H9 (cell line): Measurements from ENCODE around the gene ANKRD26. TPM values are rescaled to one million over a fixed set of nuclear protein-coding genes. Genes with fewer than 3 reads are reported as not detected.

ENCODE experiments used
- DNase-seq: peaks from one replicate; pipeline ENCODE4 v3.0.0-alpha.2; 2017
- H2AFZ ChIP-seq: one replicate; pipeline ENCODE4 v1.6.1; 2013; ENCODE audit warnings: mild to moderate bottlenecking, low read length, control low read depth, moderate library complexity
- H2AK5ac ChIP-seq: 2 replicates; pipeline ENCODE4 v1.6.1; 2013; ENCODE audit warnings: low read length, control low read depth, mixed read lengths; ENCODE audit not compliant: insufficient read length
- H2BK120ac ChIP-seq: one replicate; pipeline ENCODE4 v1.6.1; 2013; ENCODE audit warnings: low read depth, mild to moderate bottlenecking, low read length, control low read depth, inconsistent platforms; ENCODE audit not compliant: poor library complexity, severe bottlenecking
- H2BK12ac ChIP-seq: 2 replicates; pipeline ENCODE4 v1.6.1; 2013; ENCODE audit warnings: low read length, control low read depth, mixed read lengths, low read depth; ENCODE audit not compliant: insufficient read length
- H2BK15ac ChIP-seq: 2 replicates; pipeline ENCODE4 v1.6.1; 2013; ENCODE audit warnings: low read depth, low read length, control low read depth
- H2BK20ac ChIP-seq: one replicate; pipeline ENCODE4 v1.6.1; 2013; ENCODE audit warnings: low read depth, mild to moderate bottlenecking, low read length, control low read depth, inconsistent platforms; ENCODE audit not compliant: poor library complexity, severe bottlenecking
- H2BK5ac ChIP-seq: 2 replicates; pipeline ENCODE4 v1.6.1; 2013; ENCODE audit warnings: low read length, control low read depth, mixed read lengths; ENCODE audit not compliant: insufficient read length
- H3K14ac ChIP-seq: 2 replicates; pipeline ENCODE4 v1.6.1; 2013; ENCODE audit warnings: low read length, control low read depth; ENCODE audit not compliant: insufficient read depth
- H3K18ac ChIP-seq: 2 replicates; pipeline ENCODE4 v1.6.1; 2013; ENCODE audit warnings: low read depth, mild to moderate bottlenecking, mixed read lengths, low read length, control low read depth; ENCODE audit not compliant: insufficient read length
- H3K23ac ChIP-seq: 2 replicates; pipeline ENCODE4 v1.6.1; 2013; ENCODE audit warnings: low read length, control low read depth, mixed read lengths, low read depth; ENCODE audit not compliant: insufficient read length
- H3K23me2 ChIP-seq: 2 replicates; pipeline ENCODE4 v1.6.1; 2013; ENCODE audit warnings: low read depth, mild to moderate bottlenecking, mixed read lengths, low read length, control low read depth; ENCODE audit not compliant: insufficient read length, poor library complexity, severe bottlenecking
- H3K27ac ChIP-seq: 2 replicates; pipeline ENCODE4 v1.5.1; 2013; ENCODE audit warnings: low read length, control low read depth, mixed read lengths, low read depth; ENCODE audit not compliant: insufficient read length
- H3K27me3 ChIP-seq: 2 replicates; pipeline ENCODE4 v1.6.1; 2013; ENCODE audit warnings: low read length, control low read depth, inconsistent platforms; ENCODE audit not compliant: insufficient read depth
- H3K4ac ChIP-seq: 2 replicates; pipeline ENCODE4 v1.6.1; 2013; ENCODE audit warnings: low read depth, mild to moderate bottlenecking, control low read depth, inconsistent platforms, low read length, moderate library complexity
- H3K4me1 ChIP-seq: 2 replicates; pipeline ENCODE4 v1.6.1; 2013; ENCODE audit warnings: low read length, control low read depth, inconsistent platforms; ENCODE audit not compliant: insufficient read depth
- H3K4me2 ChIP-seq: 2 replicates; pipeline ENCODE4 v1.6.1; 2013; ENCODE audit warnings: low read length, control low read depth, mixed read lengths; ENCODE audit not compliant: insufficient read length, insufficient read depth
- H3K56ac ChIP-seq: 2 replicates; pipeline ENCODE4 v1.6.1; 2013; ENCODE audit warnings: low read depth, mild to moderate bottlenecking, mixed read lengths, low read length, control low read depth; ENCODE audit not compliant: insufficient read length
- H3K79me1 ChIP-seq: 2 replicates; pipeline ENCODE4 v1.6.1; 2013; ENCODE audit warnings: low read depth, mild to moderate bottlenecking, moderate library complexity, low read length, control low read depth, inconsistent platforms; ENCODE audit not compliant: insufficient read depth, poor library complexity, severe bottlenecking
- H3K79me2 ChIP-seq: 2 replicates; pipeline ENCODE4 v1.6.1; 2013; ENCODE audit warnings: low read length, control low read depth, inconsistent platforms; ENCODE audit not compliant: insufficient read depth
- H3K9ac ChIP-seq: 2 replicates; pipeline ENCODE4 v1.6.1; 2013; ENCODE audit warnings: low read length, control low read depth, mixed read lengths; ENCODE audit not compliant: insufficient read length; ENCODE audit errors: extremely low read depth
- H3K9me3 ChIP-seq: one replicate; pipeline ENCODE4 v1.6.1; 2013; ENCODE audit warnings: low read depth, low read length, inconsistent platforms; ENCODE audit not compliant: control insufficient read depth
- H3T11ph ChIP-seq: one replicate; pipeline ENCODE4 v1.6.1; 2013; ENCODE audit warnings: mild to moderate bottlenecking, low read length, control low read depth, inconsistent platforms
- H4K20me1 ChIP-seq: one replicate; pipeline ENCODE4 v1.6.1; 2013; ENCODE audit not compliant: control insufficient read depth, insufficient read length, insufficient read depth
- H4K5ac ChIP-seq: 2 replicates; pipeline ENCODE4 v1.6.1; 2013; ENCODE audit warnings: low read depth, mild to moderate bottlenecking, mixed read lengths, low read length, control low read depth; ENCODE audit not compliant: insufficient read length
- H4K8ac ChIP-seq: replicated peaks from 2 replicates; pipeline ENCODE4 v1.6.1; 2013; ENCODE audit warnings: low read length, control low read depth, mixed read lengths, low read depth; ENCODE audit not compliant: insufficient read length
- H4K91ac ChIP-seq: 2 replicates; pipeline ENCODE4 v1.6.1; 2013; ENCODE audit warnings: low read depth, mild to moderate bottlenecking, moderate library complexity, mixed read lengths, low read length, control low read depth; ENCODE audit not compliant: insufficient read length
- H3K27ac Mint-ChIP-seq, 3 experiments: 2 replicates in 2 of 3; 3 replicates in 1 of 3; pipeline ENCODE4 v1.8.0; 2020 to 2021; ENCODE audit warnings: mixed read lengths in 3 of 3, mild to moderate bottlenecking in 1 of 3, moderate library complexity in 1 of 3
- H3K27me3 Mint-ChIP-seq: 2 replicates; pipeline ENCODE4 v1.8.0; 2021; ENCODE audit warnings: low read depth, mild to moderate bottlenecking, moderate library complexity, mixed read lengths
- H3K36me3 Mint-ChIP-seq, 3 experiments: 2 replicates in 2 of 3; 3 replicates in 1 of 3; pipeline ENCODE4 v1.8.0; 2020 to 2021; ENCODE audit warnings: low read depth in 3 of 3, mixed read lengths in 3 of 3; ENCODE audit not compliant: insufficient read depth in 1 of 3
- H3K4me1 Mint-ChIP-seq, 2 experiments: 2 replicates each; pipeline ENCODE4 v1.8.0; 2020; ENCODE audit warnings: mixed read lengths in 2 of 2
- H3K4me3 Mint-ChIP-seq, 2 experiments: 2 replicates in 1 of 2; 3 replicates in 1 of 2; pipeline ENCODE4 v1.8.0; 2020 to 2021; ENCODE audit warnings: mild to moderate bottlenecking in 2 of 2, mixed read lengths in 2 of 2, moderate library complexity in 1 of 2
- H3K9me3 Mint-ChIP-seq, 2 experiments: 2 replicates in 1 of 2; 3 replicates in 1 of 2; pipeline ENCODE4 v1.8.0; 2020; ENCODE audit warnings: mild to moderate bottlenecking in 2 of 2, mixed read lengths in 2 of 2, moderate library complexity in 1 of 2
- WGBS: extraction: QIAGEN DNeasy Blood & Tissue Kit; methylation state at CpG from one replicate; pipeline ENCODE4 v1.1.7; 2013; ENCODE audit warnings: missing lambda C conversion rate, low lambda C conversion rate, mixed read lengths; ENCODE audit not compliant: insufficient read length; ENCODE audit errors: extremely low coverage; 5-methylcytosine and 5-hydroxymethylcytosine counted together
- total RNA-seq: library from RNA; stranded (reverse); gene quantifications from 2 replicates; pipeline ENCODE4 v1.2.1, GENCODE V29; 2021
- TF ChIP-seq, protein P1 (sequence below): fragments of 200-600 bp; sonication (generic); conservative IDR thresholded peaks from 3 replicates; pipeline ENCODE4 v1.8.0; 2021; ENCODE audit warnings: antibody characterized with exemption, mild to moderate bottlenecking

Gene ANKRD26
- total RNA-seq, 1 experiment from 2014 or later, result 9.4 TPM

DNA sequence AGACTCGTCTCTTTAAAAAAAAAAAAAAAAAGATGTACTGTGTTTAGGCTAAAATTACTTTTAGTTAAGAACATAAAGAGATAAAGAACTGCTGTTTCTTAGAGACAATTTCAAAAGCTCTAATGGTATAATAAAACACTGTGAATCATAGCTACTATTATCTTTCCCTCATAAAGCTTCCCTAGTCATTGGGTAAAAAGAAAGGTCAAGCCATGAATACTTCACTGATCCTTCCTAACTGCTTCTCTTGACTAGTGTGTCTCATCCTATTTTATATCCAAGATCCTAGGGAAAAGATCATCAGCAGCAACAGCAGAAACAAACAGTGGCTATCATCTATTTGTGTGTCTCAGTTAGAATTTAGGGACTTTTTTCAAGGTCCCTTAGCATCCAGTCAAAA lies 43.4 kb upstream of the ANKRD26 start:
- no peak overlapping the region for H2BK20ac ChIP-seq
- no peak overlapping the region for H4K5ac ChIP-seq
- H3K18ac ChIP-seq, result no peak overlapping the region
- Mint-ChIP-seq H3K36me3 (peaks cover 42 to 83% (median 71%) of the 10 kb centered on the region in 3 experiments; a peak in 6 of 7 replicates), H3K27ac (no peak overlapping the region), H3K4me3 (no peak overlapping the region), H3K4me1 (peaks cover 20 to 21% of the 10 kb centered on the region in 2 experiments), H3K9me3 (no peaks in the 10 kb centered on the region), H3K27me3 (no peaks in the 10 kb centered on the region)
- no peak overlapping the region for H2BK120ac ChIP-seq
- no peak overlapping the region for H2BK5ac ChIP-seq
- no peak for DNase-seq
- H3K4me2 ChIP-seq, result no peak overlapping the region
- H2BK15ac ChIP-seq, result no peak overlapping the region
- H3K23ac ChIP-seq, result no peak overlapping the region
- H3K23me2 ChIP-seq, result no peaks in the 10 kb centered on the region
- H3K9ac ChIP-seq, result no peak overlapping the region
- TF ChIP-seq, protein P1, sequence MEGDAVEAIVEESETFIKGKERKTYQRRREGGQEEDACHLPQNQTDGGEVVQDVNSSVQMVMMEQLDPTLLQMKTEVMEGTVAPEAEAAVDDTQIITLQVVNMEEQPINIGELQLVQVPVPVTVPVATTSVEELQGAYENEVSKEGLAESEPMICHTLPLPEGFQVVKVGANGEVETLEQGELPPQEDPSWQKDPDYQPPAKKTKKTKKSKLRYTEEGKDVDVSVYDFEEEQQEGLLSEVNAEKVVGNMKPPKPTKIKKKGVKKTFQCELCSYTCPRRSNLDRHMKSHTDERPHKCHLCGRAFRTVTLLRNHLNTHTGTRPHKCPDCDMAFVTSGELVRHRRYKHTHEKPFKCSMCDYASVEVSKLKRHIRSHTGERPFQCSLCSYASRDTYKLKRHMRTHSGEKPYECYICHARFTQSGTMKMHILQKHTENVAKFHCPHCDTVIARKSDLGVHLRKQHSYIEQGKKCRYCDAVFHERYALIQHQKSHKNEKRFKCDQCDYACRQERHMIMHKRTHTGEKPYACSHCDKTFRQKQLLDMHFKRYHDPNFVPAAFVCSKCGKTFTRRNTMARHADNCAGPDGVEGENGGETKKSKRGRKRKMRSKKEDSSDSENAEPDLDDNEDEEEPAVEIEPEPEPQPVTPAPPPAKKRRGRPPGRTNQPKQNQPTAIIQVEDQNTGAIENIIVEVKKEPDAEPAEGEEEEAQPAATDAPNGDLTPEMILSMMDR, result no peak
- no peak overlapping the region for H3K56ac ChIP-seq
- H2AFZ ChIP-seq, result no peak overlapping the region
- no CpG with 5 or more reads among the region's 1 CpG for WGBS
- no peak overlapping the region for H3K14ac ChIP-seq
- no peak overlapping the region for H4K91ac ChIP-seq
- no peak overlapping the region for H2AK5ac ChIP-seq
- no peak overlapping the region for H4K8ac ChIP-seq
- peaks cover 3% of the 10 kb centered on the region for H3K79me1 ChIP-seq
- H3K27me3 ChIP-seq, result no peaks in the 10 kb centered on the region
- H3K9me3 ChIP-seq, result no peaks in the 10 kb centered on the region
- no peak overlapping the region for H3T11ph ChIP-seq
- H4K20me1 ChIP-seq, result peaks cover 4% of the 10 kb centered on the region
- H3K27ac ChIP-seq, result no peak overlapping the region
- no peak overlapping the region for H3K4ac ChIP-seq
- H2BK12ac ChIP-seq, result no peak overlapping the region
- no peaks in the 10 kb centered on the region for H3K4me1 ChIP-seq
- peaks cover 4% of the 10 kb centered on the region; the same call in 1 of the 2 replicates for H3K79me2 ChIP-seq
